Transverse colon (tissue), 4 donors: Measurements from ENCODE around the gene ARHGEF7. TPM values are rescaled to one million over a fixed set of nuclear protein-coding genes. Genes with fewer than 3 reads are reported as not detected.
"Not testable (repeated sequence)": the region's sequence is repeated elsewhere in the genome, so short reads cannot be mapped to it uniquely, and the experiment has no call there.

Experiments
- DNase-seq: peaks from one replicate; pipeline ENCODE4 v3.0.0-alpha.2; 2019
- H3K27ac ChIP-seq, 4 donors: fragments of 200-600 bp; sonication (generic); 2 replicates each; pipeline ENCODE4 v1.5.1; 2016 to 2018; ENCODE audit warnings: inconsistent platforms in 4 of 4
- H3K27me3 ChIP-seq: fragments of 200-600 bp; sonication (generic); 2 replicates; pipeline ENCODE4 v1.5.1; 2017; ENCODE audit warnings: inconsistent platforms
- H3K36me3 ChIP-seq, 4 donors: fragments of 200-600 bp; sonication (generic); 2 replicates each; pipeline ENCODE4 v1.5.1; 2017 to 2019; ENCODE audit warnings: inconsistent platforms in 4 of 4
- H3K4me1 ChIP-seq, 4 donors: fragments of 200-600 bp; sonication (generic); 2 replicates each; pipeline ENCODE4 v1.5.1; 2017 to 2020; ENCODE audit warnings: inconsistent platforms in 4 of 4
- H3K4me3 ChIP-seq, 4 donors: fragments of 200-600 bp; sonication (generic); 1 replicate in 1 of 4; 2 replicates in 3 of 4; pipeline versions ENCODE4 v1.5.1 to v1.6.1; 2017 to 2019; ENCODE audit warnings: inconsistent platforms in 4 of 4
- H3K9me3 ChIP-seq, 2 donors: fragments of 200-600 bp; sonication (generic); 2 replicates each; pipeline ENCODE4 v1.5.1; 2017 to 2019; ENCODE audit warnings: inconsistent platforms in 2 of 2
- EP300 ChIP-seq: sonication (generic); formaldehyde crosslinking; IDR thresholded peaks from one replicate; pipeline ENCODE4 v1.6.1; 2017; ENCODE audit warnings: antibody characterized with exemption, low read depth
- POLR2A ChIP-seq: fragments of 450-650 bp; IDR thresholded peaks from one replicate; pipeline ENCODE4 v1.6.1; 2016; ENCODE audit warnings: antibody characterized with exemption, mild to moderate bottlenecking, moderate library complexity
- POLR2AphosphoS5 ChIP-seq, 3 donors: sonication (generic); formaldehyde crosslinking; IDR thresholded peaks; one replicate each; pipeline ENCODE4 v1.6.1; 2016; ENCODE audit warnings: antibody characterized with exemption in 3 of 3
- WGBS, 2 donors: methylation state at CpG; one replicate each; pipeline ENCODE4 v1.1.5; 2018; ENCODE audit warnings: low coverage in 1 of 2; 5-methylcytosine and 5-hydroxymethylcytosine counted together
- in situ Hi-C, 4 donors: fragments of 200-750 bp; cut with MboI; loops; one replicate each; pipeline versions ENCODE4 v1.15.0 to v1.15.1; 2017; ENCODE audit warnings: low sequenced_read_pairs in 3 of 4, low pct_ligation_motif_present in 1 of 4, low pct_unique_long_range_greater_than_20kb in 1 of 4
- intact Hi-C: fragments of 100-400 bp; cut with DNase I; formaldehyde crosslinking; loops from one replicate; pipeline ENCODE4 v1.15.1; 2023; ENCODE audit warnings: low total_unique reads
- total RNA-seq, 4 donors: library from RNA; depleted of rRNA; stranded (reverse); fragments of >200 nt; gene quantifications; one replicate each; pipeline ENCODE4 v1.1.0, GENCODE V29; 2016
- TF ChIP-seq, protein P1 (sequence below), 5 experiments: fragments of 200-600 bp in 3 of 5; fragments of 450-650 bp in 2 of 5; sonication (generic) in 3 of 5; IDR thresholded peaks; 1 replicate in 2 of 5; 2 replicates in 3 of 5; pipeline ENCODE4 v1.5.1; 2016 to 2017; ENCODE audit warnings: antibody characterized with exemption in 5 of 5, inconsistent platforms in 3 of 5, mild to moderate bottlenecking in 2 of 5, moderate library complexity in 1 of 5

Gene ARHGEF7
- total RNA-seq, 4 donors from 2014 or later = 62.3 to 104 (median 75.6) TPM

DNA sequence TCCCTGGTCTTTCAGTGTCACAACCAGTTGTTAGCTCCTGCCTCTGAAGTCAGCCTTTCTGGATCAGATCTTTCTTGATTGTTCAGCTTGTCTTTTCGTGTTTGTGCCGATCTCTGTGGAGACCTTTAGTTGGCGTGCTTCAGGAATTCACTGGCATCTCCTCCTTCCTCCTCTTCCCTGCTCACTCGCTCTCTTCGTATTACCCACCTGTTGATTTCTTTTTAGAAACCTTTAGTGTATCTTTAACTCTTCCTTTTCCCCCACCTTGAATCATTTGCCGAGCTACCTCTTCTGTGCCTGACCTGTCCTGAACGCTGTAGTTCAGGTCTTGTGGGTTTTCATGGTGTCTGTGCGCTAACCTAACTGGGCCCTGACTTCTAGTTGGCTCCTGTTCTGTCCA, 141.3 kb downstream of the ARHGEF7 start:
- no peaks in the 10 kb centered on the region for H3K4me1 ChIP-seq
- H3K27ac ChIP-seq = no peak overlapping the region
- no peak for DNase-seq
- in situ Hi-C loops (loop anchor here in 1 of 4 donors (25.0 kb wide), 1 partner anchor 94 kb away; no protein-coding TSS in a partner anchor), intact Hi-C loops (no loop called here)
- WGBS, 2 donors = 99 to 100% methylated on average over 3 to 8 of the region's 8 CpGs
- H3K27me3 ChIP-seq = no peaks in the 10 kb centered on the region
- peaks cover 0 to 27% (median 7%) of the 10 kb centered on the region in 4 donors for H3K36me3 ChIP-seq
- TF ChIP-seq EP300 (no peak), POLR2AphosphoS5 (IDR thresholded peaks at IDR 0.05) (no peak), POLR2A (no peak)
- TF ChIP-seq, protein P1, sequence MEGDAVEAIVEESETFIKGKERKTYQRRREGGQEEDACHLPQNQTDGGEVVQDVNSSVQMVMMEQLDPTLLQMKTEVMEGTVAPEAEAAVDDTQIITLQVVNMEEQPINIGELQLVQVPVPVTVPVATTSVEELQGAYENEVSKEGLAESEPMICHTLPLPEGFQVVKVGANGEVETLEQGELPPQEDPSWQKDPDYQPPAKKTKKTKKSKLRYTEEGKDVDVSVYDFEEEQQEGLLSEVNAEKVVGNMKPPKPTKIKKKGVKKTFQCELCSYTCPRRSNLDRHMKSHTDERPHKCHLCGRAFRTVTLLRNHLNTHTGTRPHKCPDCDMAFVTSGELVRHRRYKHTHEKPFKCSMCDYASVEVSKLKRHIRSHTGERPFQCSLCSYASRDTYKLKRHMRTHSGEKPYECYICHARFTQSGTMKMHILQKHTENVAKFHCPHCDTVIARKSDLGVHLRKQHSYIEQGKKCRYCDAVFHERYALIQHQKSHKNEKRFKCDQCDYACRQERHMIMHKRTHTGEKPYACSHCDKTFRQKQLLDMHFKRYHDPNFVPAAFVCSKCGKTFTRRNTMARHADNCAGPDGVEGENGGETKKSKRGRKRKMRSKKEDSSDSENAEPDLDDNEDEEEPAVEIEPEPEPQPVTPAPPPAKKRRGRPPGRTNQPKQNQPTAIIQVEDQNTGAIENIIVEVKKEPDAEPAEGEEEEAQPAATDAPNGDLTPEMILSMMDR (IDR thresholded peaks at IDR 0.05) = no peak
- no peaks in the 10 kb centered on the region for H3K9me3 ChIP-seq
- no peak overlapping the region for H3K4me3 ChIP-seq

- DNase-seq = no peak
- TF ChIP-seq, protein P1 (IDR thresholded peaks at IDR 0.05) = no peak
- TF ChIP-seq EP300 (no peak), POLR2A (no peak), POLR2AphosphoS5 (IDR thresholded peaks at IDR 0.05) (no peak)
- Histone ChIP-seq H3K9me3 (no peaks in the 10 kb centered on the region), H3K27me3 (no peaks in the 10 kb centered on the region), H3K27ac (no peak overlapping the region), H3K4me3 (no peak overlapping the region), H3K36me3 (peaks cover 0 to 27% (median 7%) of the 10 kb centered on the region in 4 donors), H3K4me1 (no peaks in the 10 kb centered on the region)
- in situ Hi-C loops = loop anchor here in 1 of 4 donors (25.0 kb wide), 1 partner anchor 95 kb away; no protein-coding TSS in a partner anchor
- intact Hi-C loops = no loop called here
- 70% methylated on average over 1 of the region's 1 CpG; no CpG with 5 or more reads in 1 of the 2 donors for WGBS, 2 donors
Measured at GRCh38 chr13:111256946-111257345, 141.8 kb downstream of the ARHGEF7 start.

DNA sequence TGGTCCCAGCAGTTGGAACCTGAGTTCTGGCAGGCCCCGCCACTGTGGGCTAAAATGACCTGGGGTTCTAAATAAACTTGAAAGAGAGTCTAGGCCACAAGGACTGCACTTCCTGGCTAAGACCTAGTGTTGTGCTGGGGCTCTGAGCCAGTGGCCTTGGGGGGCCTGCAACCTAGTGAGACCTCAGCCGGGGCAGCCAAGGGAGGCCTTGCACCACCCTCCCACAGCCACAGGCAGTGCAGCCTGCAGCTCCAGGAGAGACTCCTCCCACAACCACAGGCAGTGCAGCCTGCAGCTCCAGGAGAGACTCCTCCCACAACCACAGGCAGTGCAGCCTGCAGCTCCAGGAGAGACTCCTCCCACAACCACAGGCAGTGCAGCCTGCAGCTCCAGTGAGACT, 142.8 kb downstream of the ARHGEF7 start:
- peaks cover 0 to 27% (median 7%) of the 10 kb centered on the region in 4 donors for H3K36me3 ChIP-seq
- H3K4me1 ChIP-seq, DNase-seq, H3K27me3 ChIP-seq, H3K4me3 ChIP-seq, intact Hi-C loops, H3K27ac ChIP-seq, H3K9me3 ChIP-seq: not testable (repeated sequence)
- 91% methylated on average over 2 of the region's 2 CpGs; no CpG with 5 or more reads in 1 of the 2 donors for WGBS, 2 donors
- in situ Hi-C loops = loop anchor here in 1 of 4 donors (25.0 kb wide), 1 partner anchor 96 kb away; no protein-coding TSS in a partner anchor

DNA sequence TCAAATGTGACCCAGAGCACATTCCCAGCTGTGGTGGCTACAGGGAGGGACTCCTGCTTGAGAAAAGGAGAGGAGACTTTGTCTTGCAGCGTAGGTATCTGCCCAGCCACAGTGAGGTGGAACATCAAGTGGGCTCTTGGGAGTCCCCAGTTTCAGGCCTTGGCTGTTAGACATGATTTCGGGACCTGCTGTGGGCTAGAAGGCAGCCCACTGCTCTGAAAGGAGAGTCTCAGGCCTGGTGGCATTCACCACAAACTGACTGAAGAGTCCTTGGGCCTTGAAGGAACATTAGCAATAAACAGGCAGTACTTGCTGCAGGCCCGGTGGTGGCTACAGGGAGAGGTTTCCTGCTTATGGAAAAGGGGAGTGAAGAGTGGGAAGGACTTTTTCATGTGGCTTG, 143.5 kb downstream of the ARHGEF7 start:
- TF ChIP-seq EP300 (no peak), POLR2A (no peak), POLR2AphosphoS5 (IDR thresholded peaks at IDR 0.05) (no peak)
- TF ChIP-seq, protein P1 (IDR thresholded peaks at IDR 0.05) = no peak
- WGBS, 2 donors = 98% methylated on average over 3 of the region's 3 CpGs; no CpG with 5 or more reads in 1 of the 2 donors
- Histone ChIP-seq H3K4me1 (no peaks in the 10 kb centered on the region), H3K4me3 (no peak overlapping the region), H3K27me3 (no peaks in the 10 kb centered on the region), H3K36me3 (peaks cover 0 to 27% (median 7%) of the 10 kb centered on the region in 4 donors), H3K9me3 (no peaks in the 10 kb centered on the region), H3K27ac (no peak overlapping the region)
- in situ Hi-C loops (loop anchor here in 1 of 4 donors (25.0 kb wide), 1 partner anchor 96 kb away; no protein-coding TSS in a partner anchor), intact Hi-C loops (no loop called here)
- no peak for DNase-seq
